Thyroid gland (tissue), 4 donors: ENCODE measurements around the gene PCGF1.

ENCODE experiments used
- POLR2A ChIP-seq, 2 donors: fragments of 450-650 bp; IDR thresholded peaks; one replicate each; pipeline ENCODE4 v1.6.1; 2017; ENCODE audit warnings: antibody characterized with exemption in 2 of 2, mild to moderate bottlenecking in 2 of 2, moderate library complexity in 1 of 2
- TF ChIP-seq, protein P1 (sequence below), 6 experiments: fragments of 200-600 bp in 3 of 6; fragments of 450-650 bp in 3 of 6; sonication (generic) in 3 of 6; IDR thresholded peaks; one replicate each; pipeline ENCODE4 v1.5.1; 2016 to 2019; ENCODE audit warnings: antibody characterized with exemption in 6 of 6, mild to moderate bottlenecking in 2 of 6, inconsistent platforms in 1 of 6, moderate library complexity in 1 of 6

DNA sequence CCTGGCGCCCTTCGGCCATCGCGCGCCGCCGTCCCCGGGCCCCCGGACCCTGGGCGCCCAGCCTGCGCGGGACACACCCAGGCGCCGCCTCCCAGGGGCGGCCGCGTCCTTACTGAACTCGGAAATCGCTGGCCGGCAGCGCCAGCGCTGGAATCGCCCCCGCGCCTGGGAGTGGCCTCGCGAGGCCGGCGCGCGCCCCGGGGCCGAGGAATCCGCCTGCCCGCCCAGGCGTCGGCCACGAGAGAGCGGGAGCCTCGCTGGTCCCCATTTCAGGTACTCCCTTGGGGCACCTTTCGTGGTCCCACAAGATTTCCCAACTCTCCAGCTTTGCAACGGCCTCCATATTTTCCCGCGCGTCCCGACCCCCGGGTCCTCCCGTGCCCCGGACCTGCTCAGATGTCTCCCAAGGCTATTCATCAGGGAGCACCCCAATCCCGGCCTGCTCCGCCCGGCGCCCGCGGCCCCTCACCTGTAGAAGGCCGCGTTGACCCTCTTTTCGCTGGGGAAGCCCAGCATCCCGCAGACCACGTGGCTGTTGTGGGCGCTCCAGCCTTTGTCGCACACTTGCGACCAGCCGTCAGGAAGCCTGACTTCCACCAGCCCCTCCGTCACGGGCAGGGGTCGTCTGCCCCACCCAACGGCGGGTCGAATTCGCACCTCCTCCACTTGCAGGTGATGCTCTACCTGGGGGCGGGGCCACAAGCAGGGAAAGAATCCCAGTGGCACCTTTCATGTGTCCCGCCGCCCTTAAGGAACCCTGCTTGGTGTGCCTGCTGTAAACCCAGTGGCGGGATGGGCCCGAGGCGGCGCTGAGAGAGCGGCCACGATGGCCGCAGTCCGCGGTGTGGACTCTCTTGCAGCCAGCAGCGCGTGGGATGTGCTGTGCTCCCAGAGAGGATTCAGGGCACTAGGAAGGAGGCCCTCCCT, 41.7 kb upstream of the PCGF1 start:
- TF ChIP-seq, protein P1, sequence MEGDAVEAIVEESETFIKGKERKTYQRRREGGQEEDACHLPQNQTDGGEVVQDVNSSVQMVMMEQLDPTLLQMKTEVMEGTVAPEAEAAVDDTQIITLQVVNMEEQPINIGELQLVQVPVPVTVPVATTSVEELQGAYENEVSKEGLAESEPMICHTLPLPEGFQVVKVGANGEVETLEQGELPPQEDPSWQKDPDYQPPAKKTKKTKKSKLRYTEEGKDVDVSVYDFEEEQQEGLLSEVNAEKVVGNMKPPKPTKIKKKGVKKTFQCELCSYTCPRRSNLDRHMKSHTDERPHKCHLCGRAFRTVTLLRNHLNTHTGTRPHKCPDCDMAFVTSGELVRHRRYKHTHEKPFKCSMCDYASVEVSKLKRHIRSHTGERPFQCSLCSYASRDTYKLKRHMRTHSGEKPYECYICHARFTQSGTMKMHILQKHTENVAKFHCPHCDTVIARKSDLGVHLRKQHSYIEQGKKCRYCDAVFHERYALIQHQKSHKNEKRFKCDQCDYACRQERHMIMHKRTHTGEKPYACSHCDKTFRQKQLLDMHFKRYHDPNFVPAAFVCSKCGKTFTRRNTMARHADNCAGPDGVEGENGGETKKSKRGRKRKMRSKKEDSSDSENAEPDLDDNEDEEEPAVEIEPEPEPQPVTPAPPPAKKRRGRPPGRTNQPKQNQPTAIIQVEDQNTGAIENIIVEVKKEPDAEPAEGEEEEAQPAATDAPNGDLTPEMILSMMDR (IDR thresholded peaks at IDR 0.05) = no peak
- TF ChIP-seq POLR2A (IDR thresholded peaks at IDR 0.05) = peak in 1 of 2 donors; percentile 33
